GM18507 (cell line): ENCODE measurements around the gene TNRC6A.
"Not testable (repeated sequence)": the region's sequence is repeated elsewhere in the genome, so short reads cannot be mapped to it uniquely, and the experiment has no call there.

ENCODE experiments used
- DNase-seq: peaks from one replicate; pipeline ENCODE4 v3.0.0; 2011; ENCODE audit warnings: low read depth; ENCODE audit not compliant: insufficient read length; ENCODE audit errors: extremely low spot score
- FAIRE-seq: peaks from 2 replicates; lab custom pipeline; 2011; peaks lifted over from hg19 to GRCh38; lab: Jason Lieb, UNC

The TNRC6A gene

GRCh38 chr16:24801761-24802302 is 72.4 kb downstream of the TNRC6A start:
- FAIRE-seq (no peak), DNase-seq (no peak)

GRCh38 chr16:24805484-24805883 is 76.0 kb downstream of the TNRC6A start:
- no peak for FAIRE-seq
- no peak for DNase-seq

- FAIRE-seq (no peak), DNase-seq (no peak)
Measured at GRCh38 chr16:24807301-24807700, 77.8 kb downstream of the TNRC6A start.

- FAIRE-seq (no peak), DNase-seq (no peak)
Measured at GRCh38 chr16:24810951-24811843, 81.7 kb downstream of the TNRC6A start.

- DNase-seq, FAIRE-seq: not testable (repeated sequence)
Measured at GRCh38 chr16:24812813-24813212, 83.4 kb downstream of the TNRC6A start.

- DNase-seq (no peak), FAIRE-seq (no peak)
Measured at GRCh38 chr16:24815021-24815420, 85.6 kb downstream of the TNRC6A start.

GRCh38 chr16:24816688-24817087 is 87.2 kb downstream of the TNRC6A start:
- no peak for FAIRE-seq
- DNase-seq = no peak

GRCh38 chr16:24819462-24820040 is 90.1 kb downstream of the TNRC6A start:
- FAIRE-seq (no peak), DNase-seq (no peak)

- DNase-seq = no peak
- FAIRE-seq = no peak
Measured at GRCh38 chr16:24820522-24820921, 91.1 kb downstream of the TNRC6A start.

GRCh38 chr16:24821129-24821528 is 91.7 kb downstream of the TNRC6A start:
- FAIRE-seq (no peak), DNase-seq (no peak)

- no peak for DNase-seq
Measured at GRCh38 chr16:24822542-24822941, 93.1 kb downstream of the TNRC6A start.

GRCh38 chr16:24822974-24823373 is 93.5 kb downstream of the TNRC6A start:
- DNase-seq (no peak), FAIRE-seq (no peak)

More at GRCh38 chr16:24822542-24822941, 93.1 kb downstream of the TNRC6A start:
- FAIRE-seq = no peak

- DNase-seq (no peak), FAIRE-seq (no peak)
Measured at GRCh38 chr16:24825696-24826095, 96.2 kb downstream of the TNRC6A start.

GRCh38 chr16:24826096-24826690 is 96.7 kb downstream of the TNRC6A start:
- FAIRE-seq (no peak), DNase-seq (no peak)

GRCh38 chr16:24826817-24827566 is 97.5 kb downstream of the TNRC6A start:
- FAIRE-seq = no peak
- no peak for DNase-seq

GRCh38 chr16:24829153-24829552 is 99.7 kb downstream of the TNRC6A start:
- no peak for FAIRE-seq

GRCh38 chr16:24833352-24833751 is 103.9 kb downstream of the TNRC6A start:
- DNase-seq = no peak
- no peak for FAIRE-seq

More at GRCh38 chr16:24829153-24829552, 99.7 kb downstream of the TNRC6A start:
- no peak for DNase-seq

- DNase-seq = no peak
- FAIRE-seq = no peak
Measured at GRCh38 chr16:24834459-24835335, 105.2 kb downstream of the TNRC6A start.

- FAIRE-seq (no peak), DNase-seq (no peak)
Measured at GRCh38 chr16:24836836-24837235, 107.4 kb downstream of the TNRC6A start.
